ENCODE data around the gene MARCKS.
"Not testable (repeated sequence)": the region's sequence is repeated elsewhere in the genome, so short reads cannot be mapped to it uniquely, and the experiment has no call there.

Gene MARCKS

GRCh38 chr6:113884011-113884410 lies 26.9 kb downstream of the MARCKS start:
- no peak for DNase-seq (ENCODE audit: low read depth)

GRCh38 chr6:113886512-113886911 lies 29.4 kb downstream of the MARCKS start:
- DNase-seq (ENCODE audit: low read depth) = no peak

- DNase-seq (ENCODE audit: low read depth) = no peak
These were observed 31.3 kb downstream of the MARCKS start for GRCh38 chr6:113888493-113888892.

GRCh38 chr6:113888956-113889630 lies 31.9 kb downstream of the MARCKS start:
- no peak for DNase-seq (ENCODE audit: low read depth)

GRCh38 chr6:113893451-113893850 lies 36.3 kb downstream of the MARCKS start:
- no peak for DNase-seq (ENCODE audit: low read depth)

GRCh38 chr6:113893866-113894265 lies 36.7 kb downstream of the MARCKS start:
- DNase-seq (ENCODE audit: low read depth) = peak; percentile 24

- DNase-seq (ENCODE audit: low read depth) = no peak
These were observed 37.8 kb downstream of the MARCKS start for GRCh38 chr6:113894712-113895674.

GRCh38 chr6:113901482-113901881 lies 44.3 kb downstream of the MARCKS start:
- peak; percentile 60 for DNase-seq (ENCODE audit: low read depth)

- DNase-seq (ENCODE audit: low read depth) = peak; percentile 78
These were observed 46.7 kb downstream of the MARCKS start for GRCh38 chr6:113903666-113904330.

- DNase-seq (ENCODE audit: low read depth) = no peak
These were observed 50.1 kb downstream of the MARCKS start for GRCh38 chr6:113907102-113907815.

GRCh38 chr6:113908801-113909200 lies 51.7 kb downstream of the MARCKS start:
- peak; percentile 12 for DNase-seq (ENCODE audit: low read depth)

GRCh38 chr6:113909224-113909856 lies 52.2 kb downstream of the MARCKS start:
- peak; percentile 61 for DNase-seq (ENCODE audit: low read depth)

- not testable (repeated sequence) for DNase-seq (ENCODE audit: low read depth)
These were observed 53.1 kb downstream of the MARCKS start for GRCh38 chr6:113910285-113910684.
